Measurements from ENCODE around the gene TNNT2. TPM values are rescaled to one million over a fixed set of nuclear protein-coding genes. Genes with fewer than 3 reads are reported as not detected.

The TNNT2 gene
- total RNA-seq, 1 donor, result not detected

- Histone ChIP-seq H3K9me3 (ENCODE audit: low read depth, low read length) (no peaks in the 10 kb centered on the region), H2AFZ (ENCODE audit: low read length) (no peak overlapping the region), H3K4me1 (ENCODE audit: insufficient read depth, low read length) (no peaks in the 10 kb centered on the region), H3K4me3 (ENCODE audit: insufficient read depth, low read length) (no peak overlapping the region), H4K20me1 (ENCODE audit: insufficient read depth, low read length) (no peaks in the 10 kb centered on the region), H3K79me2 (ENCODE audit: insufficient read depth, low read length) (no peaks in the 10 kb centered on the region), H3K27ac (ENCODE audit: low read depth, low read length) (no peak overlapping the region), H3K4me2 (ENCODE audit: insufficient read depth, low read length) (no peak overlapping the region), H3K27me3 (ENCODE audit: insufficient read depth, low read length) (no peaks in the 10 kb centered on the region), H3K36me3 (ENCODE audit: insufficient read depth, low read length) (no peaks in the 10 kb centered on the region)
- DNase-seq (ENCODE audit: insufficient read length, low spot score, missing footprints), result peak; percentile 23
- no peak for TF ChIP-seq CTCF (IDR thresholded peaks at IDR 0.05; ENCODE audit: extremely low read depth, low read depth, low read length)
Observed at GRCh38 chr1:201319631-201320030, 57.8 kb downstream of the TNNT2 start.

DNA sequence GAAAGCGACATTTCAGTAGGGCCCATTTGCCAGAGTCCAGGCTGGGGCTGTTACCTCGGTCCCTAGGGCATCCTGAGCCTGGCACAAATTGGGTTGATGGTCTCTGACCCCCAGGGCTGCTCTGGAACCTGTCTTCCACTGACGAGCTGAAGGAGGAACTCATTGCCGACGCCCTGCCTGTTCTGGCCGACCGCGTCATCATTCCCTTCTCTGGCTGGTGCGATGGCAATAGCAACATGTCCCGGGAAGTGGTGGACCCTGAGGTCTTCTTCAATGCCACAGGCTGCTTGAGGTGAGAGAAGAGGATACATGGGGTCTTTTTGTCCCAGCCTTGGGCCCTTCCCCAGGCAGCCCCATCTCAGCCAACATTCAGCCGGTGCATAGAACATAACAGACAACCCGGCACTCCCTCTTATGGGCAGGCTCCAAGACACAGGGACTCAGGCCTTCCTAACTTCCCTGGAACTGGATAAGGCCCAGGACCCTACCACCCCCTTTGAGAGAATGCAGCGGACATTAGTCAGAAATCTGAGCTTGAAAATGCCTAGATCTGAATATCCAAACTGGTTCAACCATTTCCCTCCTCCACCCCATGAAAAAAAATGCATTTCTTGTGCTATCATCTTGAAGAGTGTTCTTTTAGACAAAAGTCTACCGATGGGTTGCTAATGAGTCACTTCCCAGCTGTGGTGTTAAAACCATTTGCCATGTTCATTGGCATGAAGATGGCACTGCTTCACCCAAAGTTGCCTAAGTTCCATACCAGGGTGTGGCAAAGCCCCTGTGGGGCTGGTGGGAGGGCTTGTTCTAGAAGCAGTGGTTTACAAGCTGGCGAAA, 58.8 kb downstream of the TNNT2 start:
- no peak for TF ChIP-seq CTCF (IDR thresholded peaks at IDR 0.05; ENCODE audit: extremely low read depth, low read depth, low read length)
- H3K79me2 ChIP-seq (ENCODE audit: insufficient read depth, low read length), result no peaks in the 10 kb centered on the region
- no peak overlapping the region for H3K27ac ChIP-seq (ENCODE audit: low read depth, low read length)
- H2AFZ ChIP-seq (ENCODE audit: low read length), result no peak overlapping the region
- no peaks in the 10 kb centered on the region for H3K4me1 ChIP-seq (ENCODE audit: insufficient read depth, low read length)
- DNase-seq (ENCODE audit: insufficient read length, low spot score, missing footprints), result no peak
- H3K27me3 ChIP-seq (ENCODE audit: insufficient read depth, low read length), result no peaks in the 10 kb centered on the region
- no peak overlapping the region for H3K4me3 ChIP-seq (ENCODE audit: insufficient read depth, low read length)
- no peaks in the 10 kb centered on the region for H3K36me3 ChIP-seq (ENCODE audit: insufficient read depth, low read length)
- no peak overlapping the region for H3K4me2 ChIP-seq (ENCODE audit: insufficient read depth, low read length)
- H4K20me1 ChIP-seq (ENCODE audit: insufficient read depth, low read length), result no peaks in the 10 kb centered on the region
- H3K9me3 ChIP-seq (ENCODE audit: low read depth, low read length), result no peaks in the 10 kb centered on the region

GRCh38 chr1:201317551-201317950, 59.9 kb downstream of the TNNT2 start:
- H3K79me2 ChIP-seq (ENCODE audit: insufficient read depth, low read length), result no peaks in the 10 kb centered on the region
- H3K36me3 ChIP-seq (ENCODE audit: insufficient read depth, low read length), result no peaks in the 10 kb centered on the region
- no peak overlapping the region for H3K4me2 ChIP-seq (ENCODE audit: insufficient read depth, low read length)
- no peaks in the 10 kb centered on the region for H3K4me1 ChIP-seq (ENCODE audit: insufficient read depth, low read length)
- no peaks in the 10 kb centered on the region for H3K9me3 ChIP-seq (ENCODE audit: low read depth, low read length)
- TF ChIP-seq CTCF (IDR thresholded peaks at IDR 0.05; ENCODE audit: extremely low read depth, low read depth, low read length), result no peak
- no peaks in the 10 kb centered on the region for H4K20me1 ChIP-seq (ENCODE audit: insufficient read depth, low read length)
- DNase-seq (ENCODE audit: insufficient read length, low spot score, missing footprints), result no peak
- H2AFZ ChIP-seq (ENCODE audit: low read length), result no peak overlapping the region
- H3K27ac ChIP-seq (ENCODE audit: low read depth, low read length), result no peak overlapping the region
- no peaks in the 10 kb centered on the region for H3K27me3 ChIP-seq (ENCODE audit: insufficient read depth, low read length)
- no peak overlapping the region for H3K4me3 ChIP-seq (ENCODE audit: insufficient read depth, low read length)

GRCh38 chr1:201316556-201316955, 60.9 kb downstream of the TNNT2 start:
- no peak overlapping the region for H3K4me2 ChIP-seq (ENCODE audit: insufficient read depth, low read length)
- H3K27me3 ChIP-seq (ENCODE audit: insufficient read depth, low read length), result no peaks in the 10 kb centered on the region
- no peaks in the 10 kb centered on the region for H3K4me1 ChIP-seq (ENCODE audit: insufficient read depth, low read length)
- H3K27ac ChIP-seq (ENCODE audit: low read depth, low read length), result no peak overlapping the region
- no peaks in the 10 kb centered on the region for H3K79me2 ChIP-seq (ENCODE audit: insufficient read depth, low read length)
- no peak overlapping the region for H2AFZ ChIP-seq (ENCODE audit: low read length)
- H4K20me1 ChIP-seq (ENCODE audit: insufficient read depth, low read length), result no peaks in the 10 kb centered on the region
- DNase-seq (ENCODE audit: insufficient read length, low spot score, missing footprints), result no peak
- TF ChIP-seq CTCF (IDR thresholded peaks at IDR 0.05; ENCODE audit: extremely low read depth, low read depth, low read length), result no peak
- H3K4me3 ChIP-seq (ENCODE audit: insufficient read depth, low read length), result no peak overlapping the region
- H3K36me3 ChIP-seq (ENCODE audit: insufficient read depth, low read length), result no peaks in the 10 kb centered on the region
- H3K9me3 ChIP-seq (ENCODE audit: low read depth, low read length), result no peaks in the 10 kb centered on the region
